NCI-H526 treated with DMSO at 0.1 percent for 48 hours (cell line): Measurements from ENCODE around the gene ACOT8.
A peak's percentile ranks its signal among the peaks of the same experiment; 100 is the strongest.
"Not testable (repeated sequence)": the region's sequence is repeated elsewhere in the genome, so short reads cannot be mapped to it uniquely, and the experiment has no call there.

Experiments
- DNase-seq: peaks from one replicate; lab custom pipeline; 2025; lab: John Stamatoyannopoulos, UW

ACOT8 gene

GRCh38 chr20:45887346-45887715, 30.1 kb upstream of the ACOT8 start, which contains the start of gene SPATA25:
TSS of gene SPATA25 (minus strand) at chr20:45887622. CDS start at chr20:45887590, 32 bp downstream.
- no peak for DNase-seq

- DNase-seq = no peak
Measured at GRCh38 chr20:45886590-45887345, 29.6 kb upstream of the ACOT8 start.

GRCh38 chr20:45883100-45883469, 25.9 kb upstream of the ACOT8 start:
- no peak for DNase-seq

- DNase-seq = no peak
Measured at GRCh38 chr20:45882469-45883099, 25.4 kb upstream of the ACOT8 start.

GRCh38 chr20:45880988-45881788, 24.0 kb upstream of the ACOT8 start, which contains the start of gene ZSWIM1:
TSS of gene ZSWIM1 (plus strand) at chr20:45881227. CDS start at chr20:45882593, 1,366 bp downstream.
- DNase-seq = peak; percentile 97

- DNase-seq = no peak
Measured at GRCh38 chr20:45878076-45878761, 21.0 kb upstream of the ACOT8 start.

- no peak for DNase-seq
Measured at GRCh38 chr20:45874576-45874975, 17.4 kb upstream of the ACOT8 start.

- DNase-seq = not testable (repeated sequence)
Measured at GRCh38 chr20:45874104-45874481, 16.9 kb upstream of the ACOT8 start.

GRCh38 chr20:45873409-45874103, 16.4 kb upstream of the ACOT8 start:
- no peak for DNase-seq

- DNase-seq = no peak
Measured at GRCh38 chr20:45872626-45873025, 15.4 kb upstream of the ACOT8 start.

- no peak for DNase-seq
Measured at GRCh38 chr20:45867819-45868176, 10.6 kb upstream of the ACOT8 start.

- DNase-seq = no peak
Measured at GRCh38 chr20:45867136-45867818, 10.1 kb upstream of the ACOT8 start.

GRCh38 chr20:45866454-45866853, 9.3 kb upstream of the ACOT8 start:
- DNase-seq = no peak

GRCh38 chr20:45863543-45864470, 6.6 kb upstream of the ACOT8 start:
- DNase-seq = no peak

- DNase-seq = no peak
Measured at GRCh38 chr20:45861221-45862075, 4.3 kb upstream of the ACOT8 start.

- DNase-seq = no peak
Measured at GRCh38 chr20:45860560-45861220, 3.5 kb upstream of the ACOT8 start.

GRCh38 chr20:45859916-45860315, 2.7 kb upstream of the ACOT8 start:
- no peak for DNase-seq

- DNase-seq = no peak
Measured at GRCh38 chr20:45857882-45858216, 657 bp upstream of the ACOT8 start.

- DNase-seq = no peak
Measured at GRCh38 chr20:45853484-45853883, 3.7 kb downstream of the ACOT8 start.
